ENCODE measurements around the gene BAZ2B.
"Not testable (repeated sequence)": the region's sequence is repeated elsewhere in the genome, so short reads cannot be mapped to it uniquely, and the experiment has no call there.

Gene BAZ2B

GRCh38 chr2:159409116-159409800, 207.1 kb downstream of the BAZ2B start:
- ATAC-seq = no peak
- no peak for DNase-seq

DNA sequence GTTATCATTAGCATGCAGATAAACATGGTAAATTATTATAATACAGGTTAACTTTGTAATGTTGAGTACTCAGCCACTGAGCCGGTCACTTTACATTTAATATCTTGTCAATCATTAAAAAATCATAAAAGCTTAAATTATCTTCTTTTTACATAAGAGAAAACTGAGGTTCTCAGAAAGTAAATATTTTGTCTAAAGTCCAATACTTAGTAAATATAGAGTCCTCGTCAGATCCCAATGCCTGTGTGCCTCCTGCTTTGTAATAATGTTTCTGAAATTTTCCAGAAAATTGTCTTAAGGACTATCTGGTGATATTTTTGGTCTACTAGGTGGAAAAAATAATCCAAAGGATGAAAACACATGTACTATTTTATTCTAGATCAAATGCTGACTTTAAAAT, 213.6 kb downstream of the BAZ2B start:
- no peak for DNase-seq
- no peak for ATAC-seq

GRCh38 chr2:159402160-159402559, 214.2 kb downstream of the BAZ2B start:
- not testable (repeated sequence) for ATAC-seq, DNase-seq

DNA sequence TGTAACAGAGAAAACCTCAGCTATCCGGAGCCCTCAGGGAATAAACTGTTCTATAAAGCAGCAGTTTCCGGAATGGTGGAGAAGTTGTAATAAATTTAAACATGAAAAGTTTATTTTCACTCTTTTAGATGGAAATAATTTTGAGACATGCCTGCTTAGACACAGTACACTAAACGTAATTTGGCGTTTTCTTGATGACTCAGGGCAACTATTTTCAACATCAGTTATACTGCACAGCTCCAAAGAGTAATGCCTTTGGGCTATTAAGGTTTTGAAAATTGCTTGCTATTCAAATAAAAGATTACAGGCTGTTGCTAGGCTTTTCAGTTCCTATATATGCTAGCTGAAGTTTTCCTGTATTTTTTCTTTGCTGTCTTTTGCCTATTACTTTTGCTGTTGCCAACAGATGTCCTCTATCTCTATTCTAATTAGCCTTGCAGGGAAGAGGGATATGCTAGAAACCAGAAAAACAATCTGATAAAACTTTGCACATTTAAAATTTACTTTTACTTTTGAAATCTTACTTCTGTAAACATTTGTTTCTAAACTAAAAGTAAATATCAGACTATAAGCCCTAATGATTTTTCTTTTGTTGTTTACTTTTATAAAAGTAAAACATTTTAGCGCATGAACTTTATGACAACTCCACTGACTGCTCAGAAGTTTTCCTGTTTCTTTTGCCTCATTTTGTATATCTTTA, 216.5 kb downstream of the BAZ2B start:
- ATAC-seq = no peak
- no peak for DNase-seq

- no peak for ATAC-seq
- DNase-seq = no peak
Measured at GRCh38 chr2:159396799-159397198, 219.5 kb downstream of the BAZ2B start.

DNA sequence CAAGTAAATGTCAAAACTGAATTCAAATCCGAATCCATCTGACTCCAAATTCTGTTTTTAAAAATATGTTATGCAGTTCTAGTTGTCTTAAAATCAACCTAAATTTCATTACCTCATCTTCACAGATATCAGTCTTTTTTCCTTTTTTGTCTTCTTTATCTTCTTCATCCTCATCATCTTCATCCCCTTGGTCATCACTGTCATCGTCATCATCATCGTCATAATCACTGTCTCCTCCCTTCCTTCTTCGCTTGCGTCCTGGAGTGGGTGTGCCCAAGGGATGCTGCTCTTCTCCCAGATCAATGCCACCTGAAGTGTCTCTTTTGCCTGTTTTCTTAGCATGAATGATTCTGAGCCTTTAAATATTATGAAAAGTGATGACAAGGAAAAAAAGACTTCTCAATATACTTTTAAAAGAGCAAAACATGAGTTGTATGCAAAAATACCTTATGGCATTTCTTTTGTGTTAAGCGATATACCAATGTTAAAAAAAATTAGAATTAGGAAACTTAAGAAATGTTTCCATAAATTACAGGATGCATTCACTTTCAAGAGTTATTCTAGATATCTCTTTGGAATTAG, 233.8 kb downstream of the BAZ2B start:
- DNase-seq (no peak), ATAC-seq (no peak)

DNA sequence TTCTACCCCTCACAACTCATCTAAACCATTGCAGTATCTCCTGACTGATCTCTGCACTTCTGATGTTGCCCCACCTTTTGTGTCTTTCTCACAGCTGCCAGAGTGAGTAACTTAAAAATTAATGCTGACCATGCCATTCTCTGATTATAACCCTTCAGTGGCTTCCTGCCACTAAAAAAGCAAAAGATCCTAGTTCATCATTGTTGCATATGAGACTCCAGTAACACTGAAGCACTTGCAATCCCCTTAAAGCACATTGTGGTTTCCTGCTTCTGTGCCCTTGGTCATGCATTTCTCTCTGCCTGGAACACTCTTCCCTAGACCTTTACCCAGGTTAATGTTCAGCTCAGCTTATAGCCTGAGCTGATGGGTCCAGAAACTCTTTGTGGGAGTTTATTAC, 234.8 kb downstream of the BAZ2B start:
- DNase-seq (no peak), ATAC-seq (no peak)

- DNase-seq = no peak
- no peak for ATAC-seq
Measured at GRCh38 chr2:159380685-159381239, 235.6 kb downstream of the BAZ2B start.

- no peak for ATAC-seq
- no peak for DNase-seq
Measured at GRCh38 chr2:159379181-159379580, 237.2 kb downstream of the BAZ2B start.

DNA sequence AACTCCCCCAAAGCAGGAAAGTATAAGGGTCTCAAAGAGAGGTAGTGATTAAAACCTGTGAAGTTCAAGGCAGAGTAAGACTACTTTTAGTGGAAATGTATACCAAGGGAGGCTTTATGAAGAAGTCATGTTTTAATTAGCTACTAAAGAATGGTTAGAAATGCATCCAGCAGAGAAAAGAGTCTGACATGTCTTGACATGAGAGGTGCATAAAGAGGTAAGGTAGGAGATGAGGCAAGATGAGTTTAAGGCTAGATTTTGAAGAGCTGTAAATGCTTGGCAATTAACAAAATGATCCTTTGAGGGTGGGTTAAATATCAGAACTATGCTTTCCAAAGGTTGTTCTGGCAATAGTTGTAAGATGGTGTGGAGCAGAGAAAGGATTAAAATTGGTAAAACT, 241.1 kb downstream of the BAZ2B start:
- no peak for ATAC-seq

DNA sequence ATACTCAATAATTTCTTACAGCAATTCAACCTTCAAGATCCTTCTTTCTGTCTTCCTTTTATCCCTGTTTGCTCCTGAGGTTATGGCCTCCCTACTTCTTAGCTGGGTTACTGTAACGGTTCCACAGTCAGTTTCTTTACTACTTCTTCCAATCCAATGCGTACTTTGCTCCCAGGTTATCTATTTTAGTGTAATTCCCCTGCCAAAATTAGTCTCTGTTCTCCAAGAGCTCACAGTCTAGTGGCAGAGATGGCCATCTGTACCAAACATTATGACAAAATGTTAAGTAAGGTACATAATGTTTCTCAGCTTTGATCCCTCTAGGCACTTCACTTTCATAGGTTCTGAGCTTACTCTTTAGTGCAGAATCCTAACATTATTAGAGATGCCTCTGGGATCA, 244.8 kb downstream of the BAZ2B start:
- ATAC-seq (no peak), DNase-seq (no peak)

More for the DNA sequence above, 241.1 kb downstream of the BAZ2B start:
- DNase-seq = no peak

- DNase-seq (no peak), ATAC-seq (no peak)
Measured at GRCh38 chr2:159366538-159366937, 249.8 kb downstream of the BAZ2B start.

DNA sequence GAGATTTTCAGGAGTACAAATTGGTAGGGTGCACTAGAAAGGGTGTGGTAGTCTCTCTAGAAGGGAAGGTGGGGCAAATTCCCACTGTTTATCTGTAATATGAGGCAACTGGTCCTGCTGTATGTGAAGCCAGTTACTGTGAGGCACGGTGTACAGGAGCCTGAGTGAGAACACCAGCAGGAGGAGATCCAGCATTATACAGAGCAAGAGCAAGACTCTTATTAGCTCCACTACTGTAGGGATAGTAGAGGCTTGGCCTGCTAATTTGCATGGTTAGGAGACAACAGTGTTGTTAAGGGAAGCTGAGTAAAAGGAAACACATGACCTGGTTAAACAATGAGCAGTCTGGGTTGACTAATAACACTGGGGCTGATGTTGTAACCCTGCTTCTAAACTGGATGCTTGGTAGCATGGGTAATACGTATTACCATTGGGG, 253.5 kb downstream of the BAZ2B start:
- ATAC-seq = peak; percentile 36
- no peak for DNase-seq

DNA sequence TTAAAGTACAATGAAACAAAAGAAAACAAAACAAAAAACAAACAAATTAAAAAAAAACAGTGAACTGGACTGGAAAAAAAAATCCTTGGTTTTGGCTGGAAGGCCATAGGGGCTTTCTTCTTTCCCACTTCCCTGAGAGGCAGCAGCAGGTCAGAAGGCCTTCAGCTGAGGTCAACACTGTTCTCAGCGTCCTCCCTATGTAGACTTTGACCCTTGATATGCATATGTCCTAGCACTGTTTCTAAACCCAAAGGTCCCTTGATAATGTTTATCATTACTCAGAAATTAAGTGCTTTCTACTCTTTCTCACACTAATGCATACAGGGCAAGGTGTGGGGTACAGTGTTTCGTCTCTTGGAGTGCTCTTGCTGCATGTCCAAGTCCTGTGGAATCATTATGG, 254.3 kb downstream of the BAZ2B start:
- no peak for DNase-seq
- ATAC-seq = no peak

DNA sequence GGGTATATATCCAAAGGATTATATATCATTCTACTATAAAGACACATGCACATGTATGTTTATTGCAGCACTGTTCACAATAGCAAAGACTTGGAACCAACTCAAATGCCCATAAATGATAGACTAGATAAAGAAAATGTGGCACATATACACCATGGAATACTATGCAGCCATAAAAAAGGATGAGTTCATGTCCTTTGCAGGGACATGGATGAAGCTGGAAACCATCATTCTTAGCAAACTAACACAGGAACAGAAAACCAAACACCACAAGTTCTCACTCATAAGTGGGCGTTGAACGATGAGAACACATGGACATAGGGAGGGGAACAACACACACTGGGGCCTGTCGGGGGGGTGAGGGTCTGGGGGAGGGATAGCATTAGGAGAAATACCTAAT, 254.7 kb downstream of the BAZ2B start:
- not testable (repeated sequence) for DNase-seq, ATAC-seq

- no peak for DNase-seq
- no peak for ATAC-seq
Measured at GRCh38 chr2:159356053-159356554, 260.2 kb downstream of the BAZ2B start.

DNA sequence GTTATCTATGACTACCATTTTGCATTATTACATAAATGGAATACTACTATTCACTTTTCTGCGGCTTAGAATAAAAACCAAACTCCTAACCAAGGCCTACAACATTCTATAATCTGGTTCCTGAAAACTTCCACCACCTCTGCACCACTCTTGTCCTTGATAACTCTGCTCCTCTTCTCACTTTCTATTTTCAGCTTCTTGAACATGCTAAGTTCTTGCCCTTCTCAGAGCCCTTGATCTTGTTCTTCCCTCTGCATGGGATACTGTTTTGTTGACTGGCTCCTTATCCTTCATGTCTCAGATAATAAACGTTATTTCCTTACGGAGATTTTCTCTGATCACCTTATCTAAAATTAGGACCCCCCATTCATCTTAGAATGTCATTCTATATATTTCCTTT, 264.4 kb downstream of the BAZ2B start:
- ATAC-seq (no peak), DNase-seq (no peak)

- ATAC-seq (no peak), DNase-seq (no peak)
Measured at GRCh38 chr2:159349674-159350299, 266.6 kb downstream of the BAZ2B start.

DNA sequence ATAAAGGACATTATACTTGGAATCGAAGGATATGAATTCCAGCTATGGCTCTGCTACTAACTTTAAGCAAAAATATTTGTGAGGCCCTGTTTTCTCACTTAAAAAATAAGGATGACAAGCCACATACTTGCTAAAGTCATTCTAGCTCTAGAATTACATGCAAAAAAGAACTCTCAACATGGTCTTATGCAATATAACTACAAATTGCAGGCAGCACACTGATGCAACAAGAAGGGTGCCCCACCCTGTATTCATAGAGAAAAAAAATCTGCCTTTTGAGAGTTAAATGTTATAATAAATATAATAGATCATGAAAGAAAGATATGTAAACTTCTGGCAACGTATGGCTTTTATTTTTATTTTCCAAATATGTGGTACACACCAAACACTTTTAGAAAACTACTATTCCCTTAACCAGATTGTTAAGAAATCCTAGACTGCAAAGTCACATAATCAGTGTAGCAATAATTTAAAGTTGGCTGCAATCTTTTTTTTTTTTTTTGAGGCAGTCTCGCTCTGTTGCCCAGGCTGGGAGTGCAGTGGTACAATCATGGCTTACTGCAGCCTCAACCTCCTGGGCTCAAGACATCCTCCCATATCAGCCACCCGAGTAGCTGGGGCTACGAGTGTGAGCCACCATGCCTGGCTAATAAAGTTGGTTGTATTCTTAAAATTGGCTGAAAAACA, 289.6 kb downstream of the BAZ2B start:
- ATAC-seq = no peak
- DNase-seq = no peak

DNA sequence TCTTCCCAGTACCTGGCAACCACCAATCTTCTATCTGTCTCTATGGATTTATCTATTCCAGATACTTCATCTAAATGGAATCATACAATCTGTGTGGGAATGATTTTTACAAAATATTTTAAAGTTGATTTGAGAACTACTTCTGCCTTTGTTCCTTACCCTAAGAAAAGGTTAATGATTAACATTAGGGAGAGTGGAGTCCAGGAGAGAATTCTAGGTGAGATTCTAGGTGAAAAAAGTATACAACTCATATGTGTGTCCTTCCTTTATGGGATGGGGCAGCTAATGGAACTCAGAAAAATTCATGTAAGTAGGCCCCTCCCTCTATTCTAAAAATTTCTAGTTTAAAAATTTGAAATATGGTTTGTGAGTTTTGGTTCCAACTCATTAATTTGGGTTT, 293.9 kb downstream of the BAZ2B start:
- no peak for DNase-seq

GRCh38 chr2:159317392-159318088, 298.8 kb downstream of the BAZ2B start:
- no peak for DNase-seq

More for the DNA sequence above, 293.9 kb downstream of the BAZ2B start:
- no peak for ATAC-seq

More at GRCh38 chr2:159317392-159318088, 298.8 kb downstream of the BAZ2B start:
- no peak for ATAC-seq
